ENCODE data around the gene ARSB.

GRCh38 chr5:78821536-78822021, 163.5 kb downstream of the ARSB start:
- TF ChIP-seq, protein P1, sequence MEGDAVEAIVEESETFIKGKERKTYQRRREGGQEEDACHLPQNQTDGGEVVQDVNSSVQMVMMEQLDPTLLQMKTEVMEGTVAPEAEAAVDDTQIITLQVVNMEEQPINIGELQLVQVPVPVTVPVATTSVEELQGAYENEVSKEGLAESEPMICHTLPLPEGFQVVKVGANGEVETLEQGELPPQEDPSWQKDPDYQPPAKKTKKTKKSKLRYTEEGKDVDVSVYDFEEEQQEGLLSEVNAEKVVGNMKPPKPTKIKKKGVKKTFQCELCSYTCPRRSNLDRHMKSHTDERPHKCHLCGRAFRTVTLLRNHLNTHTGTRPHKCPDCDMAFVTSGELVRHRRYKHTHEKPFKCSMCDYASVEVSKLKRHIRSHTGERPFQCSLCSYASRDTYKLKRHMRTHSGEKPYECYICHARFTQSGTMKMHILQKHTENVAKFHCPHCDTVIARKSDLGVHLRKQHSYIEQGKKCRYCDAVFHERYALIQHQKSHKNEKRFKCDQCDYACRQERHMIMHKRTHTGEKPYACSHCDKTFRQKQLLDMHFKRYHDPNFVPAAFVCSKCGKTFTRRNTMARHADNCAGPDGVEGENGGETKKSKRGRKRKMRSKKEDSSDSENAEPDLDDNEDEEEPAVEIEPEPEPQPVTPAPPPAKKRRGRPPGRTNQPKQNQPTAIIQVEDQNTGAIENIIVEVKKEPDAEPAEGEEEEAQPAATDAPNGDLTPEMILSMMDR (IDR thresholded peaks at IDR 0.05), result no peak
- TF ChIP-seq POLR2AphosphoS5 (IDR thresholded peaks at IDR 0.05), result no peak

Measured in gastroesophageal sphincter (tissue), 3 donors.